GM12874 (cell line): ENCODE measurements around the gene TAGLN.

Source experiments
- TF ChIP-seq, protein P1 (sequence below): IDR thresholded peaks from 2 replicates; pipeline ENCODE4 v1.5.1; 2011; ENCODE audit warnings: low read depth, mild to moderate bottlenecking, control low read depth, low read length, moderate library complexity; ENCODE audit not compliant: insufficient read depth

Gene TAGLN

DNA sequence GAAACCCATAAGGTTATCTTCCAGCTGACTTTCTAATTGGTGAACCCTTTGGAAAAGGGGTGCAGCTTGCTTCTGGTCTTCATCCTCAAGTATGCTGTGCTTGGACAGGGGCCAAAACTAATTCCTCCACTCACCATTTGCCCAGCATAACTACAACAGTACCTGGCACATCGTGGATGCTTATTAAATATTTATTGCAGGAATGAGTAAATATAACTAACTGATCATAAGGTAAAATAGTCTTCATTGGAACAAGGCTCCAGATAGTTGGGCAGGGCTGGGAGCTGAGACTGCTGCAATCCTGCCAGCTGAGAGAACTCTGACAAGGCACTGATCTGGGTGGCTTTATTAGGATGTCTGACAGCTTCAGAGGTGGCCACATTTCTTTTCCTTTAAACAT lies 23.0 kb upstream of the TAGLN start:
- TF ChIP-seq, protein P1, sequence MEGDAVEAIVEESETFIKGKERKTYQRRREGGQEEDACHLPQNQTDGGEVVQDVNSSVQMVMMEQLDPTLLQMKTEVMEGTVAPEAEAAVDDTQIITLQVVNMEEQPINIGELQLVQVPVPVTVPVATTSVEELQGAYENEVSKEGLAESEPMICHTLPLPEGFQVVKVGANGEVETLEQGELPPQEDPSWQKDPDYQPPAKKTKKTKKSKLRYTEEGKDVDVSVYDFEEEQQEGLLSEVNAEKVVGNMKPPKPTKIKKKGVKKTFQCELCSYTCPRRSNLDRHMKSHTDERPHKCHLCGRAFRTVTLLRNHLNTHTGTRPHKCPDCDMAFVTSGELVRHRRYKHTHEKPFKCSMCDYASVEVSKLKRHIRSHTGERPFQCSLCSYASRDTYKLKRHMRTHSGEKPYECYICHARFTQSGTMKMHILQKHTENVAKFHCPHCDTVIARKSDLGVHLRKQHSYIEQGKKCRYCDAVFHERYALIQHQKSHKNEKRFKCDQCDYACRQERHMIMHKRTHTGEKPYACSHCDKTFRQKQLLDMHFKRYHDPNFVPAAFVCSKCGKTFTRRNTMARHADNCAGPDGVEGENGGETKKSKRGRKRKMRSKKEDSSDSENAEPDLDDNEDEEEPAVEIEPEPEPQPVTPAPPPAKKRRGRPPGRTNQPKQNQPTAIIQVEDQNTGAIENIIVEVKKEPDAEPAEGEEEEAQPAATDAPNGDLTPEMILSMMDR, result no peak

DNA sequence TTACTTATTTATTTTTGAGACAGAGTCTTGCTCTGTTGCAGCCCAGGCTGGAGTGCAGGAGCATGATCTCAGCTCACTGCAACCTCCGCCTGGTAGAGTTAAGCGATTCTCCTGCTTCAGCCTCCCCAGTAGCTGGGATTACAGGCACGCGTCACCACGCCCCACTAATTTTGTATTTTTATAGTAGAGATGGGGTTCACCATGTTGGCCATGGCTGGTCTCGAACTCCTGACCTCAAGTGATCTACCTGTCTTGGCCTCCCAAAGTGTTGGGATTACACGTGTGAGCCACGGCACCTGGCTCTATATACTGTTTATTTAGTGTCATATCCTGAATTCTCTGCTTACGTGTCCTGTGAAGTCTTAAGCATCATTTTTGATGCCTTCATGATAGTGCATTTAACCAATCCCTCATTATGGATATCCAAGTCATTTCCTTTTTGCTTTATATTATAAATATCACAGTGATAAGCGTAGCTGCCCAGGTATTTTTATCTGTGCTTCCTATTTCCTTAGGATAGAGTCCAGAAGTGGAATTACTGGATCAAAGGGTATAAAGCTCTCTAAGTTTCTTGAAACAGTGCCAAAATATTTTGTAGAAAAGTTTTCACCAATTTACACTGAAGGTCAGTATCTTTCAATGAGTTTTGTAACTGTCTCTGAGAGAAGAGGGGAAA lies 21.5 kb upstream of the TAGLN start:
- TF ChIP-seq, protein P1, result no peak

DNA sequence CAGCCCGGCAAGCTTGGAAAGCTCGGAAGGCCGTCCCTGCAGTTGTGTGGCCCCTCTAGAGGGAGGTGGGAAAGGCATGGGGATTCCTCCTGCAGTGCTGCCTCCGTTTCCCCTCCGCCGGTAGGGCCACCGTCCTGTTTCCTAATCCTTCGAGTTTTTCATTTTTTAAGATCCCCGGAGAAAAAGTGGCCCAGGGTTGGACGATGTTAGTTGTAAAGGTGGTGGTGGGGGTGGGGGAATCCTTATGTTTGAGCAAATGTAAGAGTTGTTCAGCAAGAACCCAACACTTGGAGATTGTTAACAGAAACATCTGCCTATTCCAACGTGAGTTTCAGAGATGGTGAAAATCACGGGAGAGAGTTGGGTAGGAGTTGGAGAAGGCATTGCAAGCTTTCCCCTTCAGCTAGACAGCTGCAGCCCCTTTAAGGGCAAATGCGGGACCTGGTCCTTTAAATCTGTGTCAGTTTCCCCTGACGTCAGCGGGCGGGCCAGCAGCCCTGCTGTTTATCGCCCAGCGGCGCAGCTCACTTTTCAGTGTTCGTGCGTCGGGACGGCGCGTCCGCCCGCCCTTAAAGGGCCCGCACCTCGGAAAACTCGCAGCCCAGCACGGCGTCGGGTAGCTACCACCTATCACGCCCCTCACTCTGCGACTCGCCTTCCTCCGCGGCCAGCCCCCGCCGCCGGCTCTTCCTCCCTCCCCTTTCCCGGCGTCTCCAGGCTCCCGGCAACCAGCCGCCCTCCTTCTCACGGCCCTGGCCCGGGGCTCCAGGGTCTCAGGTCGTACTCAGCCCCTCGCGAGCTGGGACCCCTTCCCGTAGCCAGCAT lies 20.7 kb upstream of the TAGLN start, which contains the start of gene SIDT2:
Gene SIDT2 (plus strand): TSS at position 534 of the 825 bp plus-strand sequence. CDS start 521 bp downstream, outside the sequence.
- TF ChIP-seq, protein P1, result no peak

DNA sequence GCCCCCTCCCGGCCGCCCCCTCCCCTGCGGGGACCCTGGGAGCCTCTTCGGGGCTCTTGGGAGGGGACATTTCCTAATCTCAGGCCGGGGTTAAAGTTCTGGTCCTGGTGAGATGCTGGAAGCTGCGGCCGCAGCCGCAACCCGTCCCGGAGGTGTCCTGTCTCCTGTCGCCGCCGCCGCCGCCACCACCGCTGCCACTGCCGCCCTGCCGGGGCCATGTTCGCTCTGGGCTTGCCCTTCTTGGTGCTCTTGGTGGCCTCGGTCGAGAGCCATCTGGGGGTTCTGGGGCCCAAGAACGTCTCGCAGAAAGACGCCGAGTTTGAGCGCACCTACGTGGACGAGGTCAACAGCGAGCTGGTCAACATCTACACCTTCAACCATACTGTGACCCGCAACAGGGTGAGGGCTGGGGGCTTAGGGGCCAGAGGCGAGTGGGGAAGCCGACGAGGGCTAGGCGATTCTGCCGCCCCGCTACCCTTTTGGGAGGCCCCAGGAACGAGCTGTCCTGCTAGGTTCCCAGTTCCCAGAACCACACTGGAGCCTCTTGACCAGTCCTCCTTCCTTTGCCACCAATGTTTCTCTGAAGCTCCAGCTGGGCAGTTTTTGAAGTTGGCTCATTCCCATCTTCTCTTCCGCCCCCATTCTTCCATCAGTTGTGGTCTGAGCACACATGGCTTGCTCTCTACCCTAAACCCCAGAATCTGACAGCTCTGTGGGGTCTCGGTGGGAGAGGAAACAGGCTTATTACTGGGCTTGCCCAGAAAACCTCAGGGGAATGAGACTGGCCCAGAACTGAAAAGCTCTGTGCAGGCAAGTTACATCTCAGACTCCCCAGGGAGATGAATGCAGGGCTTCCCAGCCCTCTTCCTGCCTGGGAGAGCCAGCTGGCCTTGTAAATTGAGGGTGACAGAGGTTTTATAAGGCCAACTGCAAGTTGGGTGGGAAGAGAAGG lies 19.8 kb upstream of the TAGLN start:
- TF ChIP-seq, protein P1, result no peak

DNA sequence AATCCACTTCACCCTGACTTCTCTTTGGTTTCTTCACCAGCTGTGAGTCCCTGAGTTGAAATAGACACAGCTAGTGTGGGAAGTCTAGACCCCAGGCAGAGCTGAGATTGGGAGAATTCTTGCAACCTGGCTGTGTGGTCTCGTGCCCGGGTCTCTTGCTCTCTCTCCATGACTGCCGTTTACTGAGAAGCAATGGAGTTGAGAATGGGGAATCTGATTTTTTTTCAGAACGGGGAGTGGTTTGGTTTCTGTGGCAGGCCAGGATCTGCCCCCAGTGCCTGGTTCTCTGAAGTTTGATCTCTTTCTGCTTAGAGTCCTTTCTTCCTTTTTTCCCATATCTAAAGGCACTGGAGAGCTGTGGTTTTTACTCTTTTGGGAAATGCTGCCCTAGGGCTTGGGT lies 19.1 kb upstream of the TAGLN start:
- TF ChIP-seq, protein P1, result no peak

DNA sequence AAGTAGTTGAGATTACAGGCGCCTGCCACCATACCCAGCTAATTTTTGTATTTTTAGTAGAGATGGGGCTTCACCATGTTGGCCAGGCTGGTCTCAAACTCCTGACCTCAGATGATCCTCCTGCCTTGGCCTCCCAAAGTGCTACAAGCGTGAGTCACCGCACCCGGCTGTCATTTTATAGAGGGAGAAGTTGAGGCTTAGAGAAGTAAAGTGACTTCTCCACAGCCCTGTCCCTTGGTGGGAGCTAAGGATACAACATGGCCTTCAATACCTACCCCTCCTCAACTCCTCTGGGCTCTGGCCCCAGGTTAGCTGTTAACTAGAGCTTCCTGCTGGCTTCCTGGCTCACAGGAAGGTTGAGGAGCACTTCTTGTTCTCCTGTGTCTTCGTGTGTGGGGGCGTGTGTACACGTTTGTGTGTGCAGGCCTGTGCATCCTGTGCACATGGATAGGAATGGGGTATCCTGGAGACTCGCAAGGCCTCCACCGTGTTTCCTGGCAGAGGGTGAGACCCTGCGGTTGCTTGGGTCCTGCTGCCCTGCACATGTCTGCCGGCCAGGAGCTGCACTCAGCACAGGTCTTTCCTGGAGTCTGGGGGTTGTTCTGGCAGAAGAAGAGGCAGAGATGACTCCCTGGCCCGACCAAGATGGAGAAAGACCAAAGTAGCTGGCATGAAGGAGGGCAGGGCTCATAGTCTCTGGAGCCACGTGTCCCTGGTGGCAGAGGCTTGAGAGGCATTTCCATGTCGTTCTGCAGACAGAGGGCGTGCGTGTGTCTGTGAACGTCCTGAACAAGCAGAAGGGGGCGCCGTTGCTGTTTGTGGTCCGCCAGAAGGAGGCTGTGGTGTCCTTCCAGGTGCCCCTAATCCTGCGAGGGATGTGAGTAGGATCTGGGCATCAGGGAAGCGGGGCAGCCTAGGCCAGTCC lies 18.2 kb upstream of the TAGLN start:
- TF ChIP-seq, protein P1, result peak; percentile 95
